Panc1 (cell line): ENCODE results near the gene CDK5RAP2. TPM values are rescaled to one million over a fixed set of nuclear protein-coding genes. Genes with fewer than 3 reads are reported as not detected.

Experiments
- ATAC-seq: fragments of 200-7000 bp; cut with Tn5 transposase; 2 replicates; pipeline ENCODE4 v1.9.1; 2020; ENCODE audit warnings: mild to moderate bottlenecking, moderate library complexity
- BruUV-seq: library from RNA; stranded (reverse); fragments of 400-500 nt; replicated peaks from 2 replicates; lab custom pipeline; 2021; lab: Mats Ljungman, UMichigan
- CTCF ChIA-PET: fragments of 300-600 bp; sonication (Branson Sonifier 250); formaldehyde crosslinking; loops from one replicate; lab custom pipeline; 2022; ENCODE audit warnings: antibody characterized with exemption; lab: Charles Lee
- POLR2A ChIA-PET: fragments of 300-600 bp; sonication (Branson Sonifier 250); formaldehyde crosslinking; loops from one replicate; lab custom pipeline; 2022; ENCODE audit warnings: antibody characterized with exemption; lab: Charles Lee
- DNase-seq: peaks from one replicate; pipeline ENCODE4 v3.0.0-alpha.2; 2010; ENCODE audit warnings: low read depth, low spot score
- H3K27ac ChIP-seq: 2 replicates; pipeline ENCODE4 v1.5.1; 2011; ENCODE audit warnings: mild to moderate bottlenecking, low read length, inconsistent platforms
- H3K27me3 ChIP-seq: fragments of 200-500 bp; sonication (Bioruptor generic); 2 replicates; pipeline ENCODE4 v1.6.0; 2014; ENCODE audit warnings: low read length, inconsistent platforms; ENCODE audit not compliant: control insufficient read depth, insufficient read depth
- H3K36me3 ChIP-seq: fragments of 200-500 bp; sonication (Bioruptor generic); 2 replicates; pipeline ENCODE4 v1.5.1; 2014; ENCODE audit warnings: inconsistent platforms, mild to moderate bottlenecking, low read length, moderate library complexity; ENCODE audit not compliant: control insufficient read depth, insufficient read depth
- H3K4me1 ChIP-seq: 2 replicates; pipeline ENCODE4 v1.5.1; 2011; ENCODE audit warnings: inconsistent platforms, mild to moderate bottlenecking, low read length, moderate library complexity; ENCODE audit not compliant: control insufficient read depth, insufficient read depth
- H3K4me3 ChIP-seq, 2 experiments: 2 replicates each; pipeline ENCODE4 v1.5.1; 2011 to 2012; ENCODE audit warnings: low read depth in 2 of 2, low read length in 2 of 2, mild to moderate bottlenecking in 2 of 2, inconsistent platforms in 1 of 2, moderate library complexity in 1 of 2
- H3K9me3 ChIP-seq: fragments of 200-500 bp; sonication (Bioruptor generic); 2 replicates; pipeline ENCODE4 v1.5.1; 2014; ENCODE audit warnings: low read depth, mild to moderate bottlenecking, inconsistent platforms, low read length, moderate library complexity; ENCODE audit not compliant: control insufficient read depth, insufficient read depth
- CTCF ChIP-seq: fragments of 450-650 bp; IDR thresholded peaks from 2 replicates; pipeline ENCODE4 v1.5.1; 2017; ENCODE audit warnings: mild to moderate bottlenecking
- POLR2AphosphoS5 ChIP-seq: IDR thresholded peaks from 2 replicates; pipeline ENCODE4 v1.6.1; 2012; ENCODE audit warnings: mild to moderate bottlenecking, low read depth, low read length, moderate library complexity
- REST ChIP-seq, 2 experiments: IDR thresholded peaks; 2 replicates each; pipeline ENCODE4 v1.6.1; 2011 to 2012; ENCODE audit warnings: low read depth in 2 of 2, control low read depth in 1 of 2, low read length in 1 of 2, mild to moderate bottlenecking in 1 of 2, moderate library complexity in 1 of 2; ENCODE audit not compliant: insufficient read depth in 1 of 2
- SIN3A ChIP-seq: IDR thresholded peaks from 2 replicates; pipeline ENCODE4 v1.6.1; 2012; ENCODE audit warnings: low read depth, mild to moderate bottlenecking, low read length, moderate library complexity, borderline replicate concordance; ENCODE audit not compliant: insufficient read depth
- TCF7L2 ChIP-seq: IDR thresholded peaks from 2 replicates; pipeline ENCODE4 v1.6.1; 2011; ENCODE audit warnings: mild to moderate bottlenecking, low read depth, low read length, inconsistent platforms
- in situ Hi-C: cut with HindIII; loops from 2 replicates; pipeline ENCODE4 v1.10.0; 2016; ENCODE audit warnings: low sequenced_read_pairs, low pct_unique_long_range_greater_than_20kb
- intact Hi-C: fragments of 100-400 bp; cut with micrococcal nuclease; formaldehyde crosslinking; loops from one replicate; pipeline ENCODE4 v1.10.0; 2022; ENCODE audit not compliant: unreplicated experiment
- total RNA-seq: library from RNA; stranded (reverse); gene quantifications from one replicate; pipeline ENCODE4 v1.2.1, GENCODE V29; 2021; ENCODE audit not compliant: unreplicated experiment

Gene CDK5RAP2
- total RNA-seq, 1 experiment from 2014 or later = 47.7 TPM

GRCh38 chr9:120474591-120475243, 105.2 kb downstream of the CDK5RAP2 start:
- BruUV-seq = no TSS peak
- Histone ChIP-seq H3K36me3 (peaks cover 3% of the 10 kb centered on the region; the same call in 1 of the 2 replicates), H3K27ac (no peak overlapping the region), H3K4me1 (no peaks in the 10 kb centered on the region), H3K9me3 (no peaks in the 10 kb centered on the region), H3K4me3 (no peak overlapping the region), H3K27me3 (no peaks in the 10 kb centered on the region)
- no peak for ATAC-seq
- TF ChIP-seq POLR2AphosphoS5 = no peak
- no peak for TF ChIP-seq SIN3A
- TF ChIP-seq REST (IDR thresholded peaks at IDR 0.05; ENCODE audit: insufficient read depth in 1 of 2, low read depth in 2 of 2, low read length in 1 of 2) = no peak
- no peak for TF ChIP-seq CTCF
- TF ChIP-seq TCF7L2 = no peak
- no peak for DNase-seq
- in situ Hi-C loops (no loop called here), intact Hi-C loops (no loop called here)
- POLR2A ChIA-PET = no interaction called here
- CTCF ChIA-PET = no interaction called here

GRCh38 chr9:120473608-120474007, 106.4 kb downstream of the CDK5RAP2 start:
- in situ Hi-C loops (no loop called here), intact Hi-C loops (no loop called here)
- DNase-seq = no peak
- TF ChIP-seq TCF7L2 (no peak), REST (IDR thresholded peaks at IDR 0.05; ENCODE audit: insufficient read depth in 1 of 2, low read depth in 2 of 2, low read length in 1 of 2) (no peak), SIN3A (no peak), CTCF (no peak), POLR2AphosphoS5 (no peak)
- BruUV-seq = no TSS peak
- no peaks in the 10 kb centered on the region for H3K9me3 ChIP-seq
- H3K27me3 ChIP-seq = no peaks in the 10 kb centered on the region
- H3K4me3 ChIP-seq = no peak overlapping the region
- no peak for ATAC-seq
- H3K4me1 ChIP-seq = no peaks in the 10 kb centered on the region
- H3K27ac ChIP-seq = no peak overlapping the region
- CTCF ChIA-PET = no interaction called here
- H3K36me3 ChIP-seq = peaks cover 3% of the 10 kb centered on the region; the same call in 1 of the 2 replicates
- POLR2A ChIA-PET = no interaction called here
